ENCODE results near the gene MAEL.

The MAEL gene

DNA sequence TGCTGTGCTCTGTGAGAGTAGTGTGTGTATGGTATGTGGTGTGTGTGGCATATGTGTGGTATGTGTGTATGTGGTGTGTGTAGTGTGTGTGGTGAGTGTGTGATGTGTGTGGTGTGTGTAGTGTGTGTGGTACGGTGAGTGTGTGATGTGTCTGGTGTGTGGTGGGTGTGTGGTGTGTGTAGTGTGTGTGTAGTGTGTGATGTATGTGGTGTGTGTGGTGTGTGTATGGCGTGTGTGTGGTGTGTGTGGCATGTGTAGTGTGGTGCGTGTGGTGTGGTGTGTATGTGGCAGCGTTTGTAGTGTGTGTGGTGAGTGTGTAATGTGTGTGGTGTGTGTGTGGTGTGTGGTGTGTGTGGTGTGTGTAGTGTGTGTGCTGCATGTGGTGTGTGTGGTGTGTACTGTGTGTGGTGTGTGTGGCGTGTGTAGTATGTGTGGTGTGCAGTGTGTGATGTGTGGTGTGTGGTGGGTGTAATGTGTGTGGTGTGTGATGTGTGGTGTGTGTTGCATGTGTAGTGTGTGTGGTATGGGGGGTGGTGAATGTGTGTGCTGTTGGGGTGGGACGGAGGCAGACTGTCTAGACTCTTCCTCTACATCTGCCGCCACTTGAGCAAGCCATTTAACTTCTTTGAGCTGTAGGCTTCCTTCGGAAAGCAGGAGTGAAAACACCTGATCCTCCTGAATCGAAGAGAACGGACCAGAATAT is 67.6 kb downstream of the MAEL start (continued):
- TF ChIP-seq ZIC2 (tag by site-specific recombination; IDR thresholded peaks at IDR 0.05) (no peak), ZNF658 (tag by site-specific recombination; IDR thresholded peaks at IDR 0.05) (no peak), ZNF792 (tag by site-specific recombination; IDR thresholded peaks at IDR 0.05) (0 out of 2 replicates have a peak, but pooled peaks have one; percentile 48), PRDM1 (tag by site-specific recombination; IDR thresholded peaks at IDR 0.05) (peak; percentile 32; the same call in 1 of the 2 replicates), ZNF202 (tag by site-specific recombination; IDR thresholded peaks at IDR 0.05; ENCODE audit: borderline replicate concordance) (0 out of 2 replicates have a peak, but pooled peaks have one; percentile 43), ZXDB (tag by site-specific recombination; IDR thresholded peaks at IDR 0.05) (0 out of 2 replicates have a peak, but pooled peaks have one; percentile 26), ZBTB7A (tag by site-specific recombination; IDR thresholded peaks at IDR 0.05; ENCODE audit: low read depth) (0 out of 2 replicates have a peak, but pooled peaks have one; percentile 90), ZNF768 (tag by site-specific recombination; IDR thresholded peaks at IDR 0.05) (no peak), ZNF426 (tag by site-specific recombination; IDR thresholded peaks at IDR 0.05) (no peak), ZNF791 (tag by site-specific recombination; IDR thresholded peaks at IDR 0.05) (0 out of 2 replicates have a peak, but pooled peaks have one; percentile 40)
- TF ChIP-seq, protein P1, sequence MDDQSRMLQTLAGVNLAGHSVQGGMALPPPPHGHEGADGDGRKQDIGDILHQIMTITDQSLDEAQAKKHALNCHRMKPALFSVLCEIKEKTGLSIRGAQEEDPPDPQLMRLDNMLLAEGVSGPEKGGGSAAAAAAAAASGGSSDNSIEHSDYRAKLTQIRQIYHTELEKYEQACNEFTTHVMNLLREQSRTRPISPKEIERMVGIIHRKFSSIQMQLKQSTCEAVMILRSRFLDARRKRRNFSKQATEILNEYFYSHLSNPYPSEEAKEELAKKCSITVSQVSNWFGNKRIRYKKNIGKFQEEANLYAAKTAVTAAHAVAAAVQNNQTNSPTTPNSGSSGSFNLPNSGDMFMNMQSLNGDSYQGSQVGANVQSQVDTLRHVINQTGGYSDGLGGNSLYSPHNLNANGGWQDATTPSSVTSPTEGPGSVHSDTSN (CRISPR knock-in tag; IDR thresholded peaks at IDR 0.05) = no peak
- TF ChIP-seq, protein P2, sequence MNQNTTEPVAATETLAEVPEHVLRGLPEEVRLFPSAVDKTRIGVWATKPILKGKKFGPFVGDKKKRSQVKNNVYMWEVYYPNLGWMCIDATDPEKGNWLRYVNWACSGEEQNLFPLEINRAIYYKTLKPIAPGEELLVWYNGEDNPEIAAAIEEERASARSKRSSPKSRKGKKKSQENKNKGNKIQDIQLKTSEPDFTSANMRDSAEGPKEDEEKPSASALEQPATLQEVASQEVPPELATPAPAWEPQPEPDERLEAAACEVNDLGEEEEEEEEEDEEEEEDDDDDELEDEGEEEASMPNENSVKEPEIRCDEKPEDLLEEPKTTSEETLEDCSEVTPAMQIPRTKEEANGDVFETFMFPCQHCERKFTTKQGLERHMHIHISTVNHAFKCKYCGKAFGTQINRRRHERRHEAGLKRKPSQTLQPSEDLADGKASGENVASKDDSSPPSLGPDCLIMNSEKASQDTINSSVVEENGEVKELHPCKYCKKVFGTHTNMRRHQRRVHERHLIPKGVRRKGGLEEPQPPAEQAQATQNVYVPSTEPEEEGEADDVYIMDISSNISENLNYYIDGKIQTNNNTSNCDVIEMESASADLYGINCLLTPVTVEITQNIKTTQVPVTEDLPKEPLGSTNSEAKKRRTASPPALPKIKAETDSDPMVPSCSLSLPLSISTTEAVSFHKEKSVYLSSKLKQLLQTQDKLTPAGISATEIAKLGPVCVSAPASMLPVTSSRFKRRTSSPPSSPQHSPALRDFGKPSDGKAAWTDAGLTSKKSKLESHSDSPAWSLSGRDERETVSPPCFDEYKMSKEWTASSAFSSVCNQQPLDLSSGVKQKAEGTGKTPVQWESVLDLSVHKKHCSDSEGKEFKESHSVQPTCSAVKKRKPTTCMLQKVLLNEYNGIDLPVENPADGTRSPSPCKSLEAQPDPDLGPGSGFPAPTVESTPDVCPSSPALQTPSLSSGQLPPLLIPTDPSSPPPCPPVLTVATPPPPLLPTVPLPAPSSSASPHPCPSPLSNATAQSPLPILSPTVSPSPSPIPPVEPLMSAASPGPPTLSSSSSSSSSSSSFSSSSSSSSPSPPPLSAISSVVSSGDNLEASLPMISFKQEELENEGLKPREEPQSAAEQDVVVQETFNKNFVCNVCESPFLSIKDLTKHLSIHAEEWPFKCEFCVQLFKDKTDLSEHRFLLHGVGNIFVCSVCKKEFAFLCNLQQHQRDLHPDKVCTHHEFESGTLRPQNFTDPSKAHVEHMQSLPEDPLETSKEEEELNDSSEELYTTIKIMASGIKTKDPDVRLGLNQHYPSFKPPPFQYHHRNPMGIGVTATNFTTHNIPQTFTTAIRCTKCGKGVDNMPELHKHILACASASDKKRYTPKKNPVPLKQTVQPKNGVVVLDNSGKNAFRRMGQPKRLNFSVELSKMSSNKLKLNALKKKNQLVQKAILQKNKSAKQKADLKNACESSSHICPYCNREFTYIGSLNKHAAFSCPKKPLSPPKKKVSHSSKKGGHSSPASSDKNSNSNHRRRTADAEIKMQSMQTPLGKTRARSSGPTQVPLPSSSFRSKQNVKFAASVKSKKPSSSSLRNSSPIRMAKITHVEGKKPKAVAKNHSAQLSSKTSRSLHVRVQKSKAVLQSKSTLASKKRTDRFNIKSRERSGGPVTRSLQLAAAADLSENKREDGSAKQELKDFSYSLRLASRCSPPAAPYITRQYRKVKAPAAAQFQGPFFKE (tag by site-specific recombination; IDR thresholded peaks at IDR 0.05; ENCODE audit: borderline replicate concordance) = no peak
- TF ChIP-seq, protein P3, sequence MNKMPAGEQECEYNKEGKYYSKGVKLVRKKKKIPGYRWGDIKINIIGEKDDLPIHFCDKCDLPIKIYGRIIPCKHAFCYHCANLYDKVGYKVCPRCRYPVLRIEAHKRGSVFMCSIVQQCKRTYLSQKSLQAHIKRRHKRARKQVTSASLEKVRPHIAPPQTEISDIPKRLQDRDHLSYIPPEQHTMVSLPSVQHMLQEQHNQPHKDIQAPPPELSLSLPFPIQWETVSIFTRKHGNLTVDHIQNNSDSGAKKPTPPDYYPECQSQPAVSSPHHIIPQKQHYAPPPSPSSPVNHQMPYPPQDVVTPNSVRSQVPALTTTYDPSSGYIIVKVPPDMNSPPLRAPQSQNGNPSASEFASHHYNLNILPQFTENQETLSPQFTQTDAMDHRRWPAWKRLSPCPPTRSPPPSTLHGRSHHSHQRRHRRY (tag by site-specific recombination; IDR thresholded peaks at IDR 0.05) = peak; percentile 82; the same call in 1 of the 2 replicates

DNA sequence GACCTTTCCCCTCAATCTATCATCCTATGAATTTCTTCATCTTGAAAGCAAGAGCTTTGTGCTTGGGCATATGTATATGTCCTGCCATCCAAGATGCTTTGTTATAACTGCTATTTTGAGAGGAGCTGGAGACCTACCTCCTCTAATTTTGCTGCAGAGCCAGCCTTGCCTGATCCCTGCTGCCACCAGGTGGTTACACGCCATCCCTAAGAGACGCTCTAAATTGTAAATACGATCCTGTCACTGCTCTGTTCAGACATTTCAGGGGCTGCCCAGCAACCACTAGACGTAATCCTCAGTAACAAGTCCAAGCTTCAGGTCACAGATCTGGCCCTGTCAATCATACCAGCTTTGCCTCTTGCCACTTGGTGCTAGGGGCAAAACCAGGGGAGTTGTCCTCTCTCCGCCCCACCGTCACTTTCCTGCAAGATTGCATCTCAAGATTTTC is 68.2 kb downstream of the MAEL start:
- Histone ChIP-seq H3K4me3 (ENCODE audit: low read depth, low read length) (no peak overlapping the region), H3K27ac (ENCODE audit: extremely low read depth, low read depth, low read length) (no peak overlapping the region), H3K4me1 (ENCODE audit: control insufficient read depth, insufficient read depth, low read length) (no peaks in the 10 kb centered on the region), H3K36me3 (ENCODE audit: control insufficient read depth in 2 of 2, insufficient read depth in 1 of 2, low read length in 2 of 2) (no peaks in the 10 kb centered on the region), H3K9me3 (ENCODE audit: control insufficient read depth, insufficient read depth, low read depth, low read length) (no peaks in the 10 kb centered on the region)
- ChIA-PET CTCF (interaction anchor here (0.5 to 16.2 kb wide), 31 partner anchors 9 to 1536 kb away, joined by 3 to 702 read pairs (median 4); partner anchors contain the start of gene TADA1), POLR2A (interaction anchor here (0.8 to 1.2 kb wide), 3 partner anchors 147 to 218 kb away, joined by 3 to 8 read pairs (median 4); partner anchors contain the start of genes POGK and POU2F1)
- TF ChIP-seq SP7 (tag by site-specific recombination; IDR thresholded peaks at IDR 0.05) (0 out of 2 replicates have a peak, but pooled peaks have one; percentile 10), ZNF501 (tag by site-specific recombination; IDR thresholded peaks at IDR 0.05) (peak; percentile 9; the same call in 1 of the 2 replicates), KLF8 (tag by site-specific recombination; IDR thresholded peaks at IDR 0.05) (no peak), ZBTB17 (tag by site-specific recombination; IDR thresholded peaks at IDR 0.05) (peak; percentile 65; the same call in 1 of the 2 replicates), PRDM1 (tag by site-specific recombination; IDR thresholded peaks at IDR 0.05) (0 out of 2 replicates have a peak, but pooled peaks have one; percentile 3), TRIM28 (IDR thresholded peaks at IDR 0.05; ENCODE audit: borderline replicate concordance, low read length) (peak; percentile 63; the same call in 1 of the 2 replicates), ZNF654 (tag by site-specific recombination; IDR thresholded peaks at IDR 0.05; ENCODE audit: low read depth) (peak; percentile 85), ZBTB48 (tag by site-specific recombination; IDR thresholded peaks at IDR 0.05) (peak; percentile 43; the same call in 1 of the 2 replicates), HOXD13 (CRISPR knock-in tag; IDR thresholded peaks at IDR 0.05; ENCODE audit: borderline replicate concordance) (no peak), ZNF600 (tag by site-specific recombination; IDR thresholded peaks at IDR 0.05) (0 out of 2 replicates have a peak, but pooled peaks have one; percentile 8)
- TF ChIP-seq, protein P4, sequence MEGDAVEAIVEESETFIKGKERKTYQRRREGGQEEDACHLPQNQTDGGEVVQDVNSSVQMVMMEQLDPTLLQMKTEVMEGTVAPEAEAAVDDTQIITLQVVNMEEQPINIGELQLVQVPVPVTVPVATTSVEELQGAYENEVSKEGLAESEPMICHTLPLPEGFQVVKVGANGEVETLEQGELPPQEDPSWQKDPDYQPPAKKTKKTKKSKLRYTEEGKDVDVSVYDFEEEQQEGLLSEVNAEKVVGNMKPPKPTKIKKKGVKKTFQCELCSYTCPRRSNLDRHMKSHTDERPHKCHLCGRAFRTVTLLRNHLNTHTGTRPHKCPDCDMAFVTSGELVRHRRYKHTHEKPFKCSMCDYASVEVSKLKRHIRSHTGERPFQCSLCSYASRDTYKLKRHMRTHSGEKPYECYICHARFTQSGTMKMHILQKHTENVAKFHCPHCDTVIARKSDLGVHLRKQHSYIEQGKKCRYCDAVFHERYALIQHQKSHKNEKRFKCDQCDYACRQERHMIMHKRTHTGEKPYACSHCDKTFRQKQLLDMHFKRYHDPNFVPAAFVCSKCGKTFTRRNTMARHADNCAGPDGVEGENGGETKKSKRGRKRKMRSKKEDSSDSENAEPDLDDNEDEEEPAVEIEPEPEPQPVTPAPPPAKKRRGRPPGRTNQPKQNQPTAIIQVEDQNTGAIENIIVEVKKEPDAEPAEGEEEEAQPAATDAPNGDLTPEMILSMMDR (tag by site-specific recombination; IDR thresholded peaks at IDR 0.05) = peak; percentile 75
- TF ChIP-seq, protein P5, sequence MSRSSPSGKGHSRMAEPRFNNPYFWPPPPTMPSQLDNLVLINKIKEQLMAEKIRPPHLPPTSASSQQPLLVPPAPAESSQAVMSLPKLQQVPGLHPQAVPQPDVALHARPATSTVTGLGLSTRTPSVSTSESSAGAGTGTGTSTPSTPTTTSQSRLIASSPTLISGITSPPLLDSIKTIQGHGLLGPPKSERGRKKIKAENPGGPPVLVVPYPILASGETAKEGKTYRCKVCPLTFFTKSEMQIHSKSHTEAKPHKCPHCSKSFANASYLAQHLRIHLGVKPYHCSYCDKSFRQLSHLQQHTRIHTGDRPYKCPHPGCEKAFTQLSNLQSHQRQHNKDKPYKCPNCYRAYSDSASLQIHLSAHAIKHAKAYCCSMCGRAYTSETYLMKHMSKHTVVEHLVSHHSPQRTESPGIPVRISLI (tag by site-specific recombination; IDR thresholded peaks at IDR 0.05) = no peak

All from HEK293 (cell line).